ENCODE measurements around the gene CTNNA1.

The CTNNA1 gene

DNA sequence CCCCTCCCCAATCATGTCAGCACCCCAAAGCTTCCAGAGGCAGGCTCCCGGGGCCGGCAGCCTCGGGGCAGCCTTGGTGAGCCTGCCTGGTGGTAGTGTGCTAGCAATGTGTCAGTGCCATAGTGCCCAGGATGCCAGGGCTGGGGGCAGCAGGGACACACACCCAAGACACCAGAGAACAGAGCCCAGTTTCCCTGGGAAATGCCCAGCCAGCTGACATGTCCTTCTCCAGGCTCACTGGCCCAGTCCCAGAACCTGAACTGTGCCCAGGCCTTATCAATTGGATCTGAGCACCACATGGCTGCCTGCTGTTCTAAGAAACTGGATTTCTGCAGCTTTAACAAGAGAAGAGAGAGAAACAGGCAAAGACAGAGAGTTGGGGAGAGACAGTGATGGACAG, 196.8 kb downstream of the CTNNA1 start:
- H3K9me3 ChIP-seq (ENCODE audit: control insufficient read depth in 2 of 2, low read length in 2 of 2), result no peaks in the 10 kb centered on the region

DNA sequence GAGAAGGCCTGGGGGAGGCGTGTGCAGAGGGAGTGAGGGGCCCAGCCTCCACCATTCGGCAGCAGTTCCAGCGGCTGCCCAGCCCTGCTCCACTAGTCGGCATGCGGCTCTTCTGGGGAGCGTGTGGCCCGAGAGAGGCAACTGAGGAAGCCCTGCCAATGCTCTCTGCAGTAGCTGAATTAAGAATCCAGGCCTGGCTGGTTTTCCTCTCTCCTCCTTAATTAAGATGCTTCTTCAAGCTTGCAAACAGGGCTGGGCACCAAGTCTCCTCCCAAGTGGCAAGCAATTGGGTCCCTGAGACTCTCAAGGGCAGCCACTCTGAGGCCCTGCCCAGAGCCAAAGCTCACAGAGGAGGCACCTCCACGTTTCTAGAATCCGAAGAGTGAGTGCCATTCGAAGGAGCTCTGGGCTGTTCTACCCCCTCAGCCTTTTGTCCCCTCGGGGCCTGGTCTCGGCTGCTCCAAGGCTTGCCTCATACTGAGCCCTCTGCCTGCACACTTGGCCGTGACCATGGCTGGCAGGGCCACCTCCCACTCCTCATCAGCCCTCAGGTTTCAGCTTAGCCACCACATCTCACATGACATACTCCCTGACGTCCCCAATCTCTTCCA, 197.3 kb downstream of the CTNNA1 start:
- Histone ChIP-seq H3K4me1 (ENCODE audit: control insufficient read depth, insufficient read depth, low read length) (peaks cover 53% of the 10 kb centered on the region), H3K9ac (ENCODE audit: low read length in 2 of 2) (no peak overlapping the region), H3K36me3 (ENCODE audit: control insufficient read depth in 2 of 2, insufficient read depth in 2 of 2, low read length in 2 of 2) (peaks cover 10 to 16% of the 10 kb centered on the region in 2 donors), H3K4me3 (ENCODE audit: low read length in 2 of 2) (no peak overlapping the region), H3K27me3 (ENCODE audit: control insufficient read depth in 1 of 2, insufficient read depth in 2 of 2, low read length in 2 of 2) (no peaks in the 10 kb centered on the region), H3K27ac (ENCODE audit: low read length) (no peak overlapping the region), H3K9me3 (ENCODE audit: control insufficient read depth in 2 of 2, low read length in 2 of 2) (no peaks in the 10 kb centered on the region)

More for the DNA sequence above, 196.8 kb downstream of the CTNNA1 start:
- Histone ChIP-seq H3K27ac (ENCODE audit: low read length) (no peak overlapping the region), H3K4me3 (ENCODE audit: low read length in 2 of 2) (no peak overlapping the region), H3K27me3 (ENCODE audit: control insufficient read depth in 1 of 2, insufficient read depth in 2 of 2, low read length in 2 of 2) (no peaks in the 10 kb centered on the region), H3K4me1 (ENCODE audit: control insufficient read depth, insufficient read depth, low read length) (peaks cover 48% of the 10 kb centered on the region), H3K9ac (ENCODE audit: low read length in 2 of 2) (no peak overlapping the region), H3K36me3 (ENCODE audit: control insufficient read depth in 2 of 2, insufficient read depth in 2 of 2, low read length in 2 of 2) (peaks cover 10 to 16% of the 10 kb centered on the region in 2 donors)

DNA sequence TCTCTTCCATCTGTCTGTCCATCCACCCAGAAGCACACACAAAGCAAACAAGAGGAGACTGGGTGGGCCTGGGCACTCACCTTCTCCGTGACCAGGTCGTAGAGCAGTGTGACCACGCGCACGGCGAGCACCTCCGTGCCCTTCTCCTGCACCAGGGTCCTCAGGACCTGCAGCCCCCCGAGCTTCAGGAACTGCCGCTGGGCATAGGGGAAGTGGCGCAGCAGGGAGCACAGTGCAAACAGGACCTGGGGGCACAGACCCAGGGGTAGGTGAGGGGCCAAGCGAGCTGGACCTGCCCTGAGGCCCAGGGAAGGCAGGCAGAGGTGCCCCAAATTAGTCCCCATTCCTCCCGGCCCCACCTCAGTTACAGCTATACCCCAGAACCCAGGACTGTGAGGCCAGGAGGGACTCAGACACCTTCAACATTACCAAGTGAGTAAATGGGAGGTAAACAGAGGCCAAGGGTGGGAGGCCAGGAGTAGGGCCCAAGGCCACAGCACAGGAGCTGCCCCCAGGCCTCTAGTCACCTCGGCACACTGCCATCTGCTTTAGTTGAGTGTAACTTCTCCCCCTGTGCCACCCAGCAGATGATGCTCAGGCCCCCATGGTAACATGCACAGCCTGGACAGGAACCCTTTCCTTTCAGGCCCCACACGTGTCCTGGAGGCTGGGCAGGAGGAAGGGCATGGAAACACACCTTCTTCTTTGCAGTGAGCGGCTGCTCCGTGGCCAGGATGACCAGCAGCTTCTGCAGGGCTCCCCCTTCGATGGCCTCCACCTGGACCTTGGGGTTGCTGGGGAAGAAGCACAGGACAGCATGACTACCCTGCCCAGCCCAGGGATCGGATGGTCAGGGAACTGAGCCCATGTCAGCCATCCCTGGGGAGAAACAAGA, 198.1 kb downstream of the CTNNA1 start:
- Histone ChIP-seq H3K9me3 (ENCODE audit: control insufficient read depth in 2 of 2, low read length in 2 of 2) (no peaks in the 10 kb centered on the region), H3K9ac (ENCODE audit: low read length in 2 of 2) (no peak overlapping the region), H3K36me3 (ENCODE audit: control insufficient read depth in 2 of 2, insufficient read depth in 2 of 2, low read length in 2 of 2) (peaks cover 10 to 14% of the 10 kb centered on the region in 2 donors), H3K4me1 (ENCODE audit: control insufficient read depth, insufficient read depth, low read length) (peaks cover 55% of the 10 kb centered on the region), H3K4me3 (ENCODE audit: low read length in 2 of 2) (no peak overlapping the region), H3K27ac (ENCODE audit: low read length) (no peak overlapping the region), H3K27me3 (ENCODE audit: control insufficient read depth in 1 of 2, insufficient read depth in 2 of 2, low read length in 2 of 2) (no peaks in the 10 kb centered on the region)

DNA sequence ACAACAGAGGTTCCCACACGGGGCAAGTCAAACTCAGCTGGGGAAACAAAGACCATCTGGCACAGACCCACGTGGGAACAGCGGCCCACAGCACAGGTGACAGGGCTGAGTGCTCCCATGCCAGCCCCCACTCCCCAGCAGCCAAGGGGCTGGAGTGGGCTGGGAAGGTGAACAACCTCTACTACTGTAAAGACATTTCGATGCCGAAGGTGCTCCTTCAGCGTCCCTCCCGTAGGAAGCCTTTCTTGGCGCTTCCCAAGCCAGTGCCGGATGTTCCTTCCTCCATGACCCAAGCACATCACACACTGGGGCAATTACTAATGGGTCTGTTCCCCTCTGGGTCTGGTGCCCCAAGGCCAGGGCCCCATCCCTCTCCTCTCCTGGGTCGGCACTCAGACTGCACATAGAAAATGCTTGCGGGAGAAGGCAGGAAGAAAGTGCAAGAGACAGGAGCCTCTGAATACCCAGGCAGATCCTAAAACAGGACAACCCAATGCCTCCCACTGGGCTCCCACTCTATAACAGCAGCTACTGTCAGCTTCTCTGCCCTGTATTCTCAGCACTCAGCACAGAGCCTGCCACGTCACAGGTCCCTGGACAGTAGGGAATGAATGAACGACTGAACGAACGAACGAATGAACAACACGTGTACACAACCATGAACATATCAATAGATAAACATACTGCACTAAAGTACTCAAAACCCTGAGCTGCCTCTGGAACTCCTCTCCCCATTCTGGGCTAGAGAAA, 198.9 kb downstream of the CTNNA1 start:
- Histone ChIP-seq H3K9me3 (ENCODE audit: control insufficient read depth in 2 of 2, low read length in 2 of 2) (no peaks in the 10 kb centered on the region), H3K27ac (ENCODE audit: low read length) (peak overlapping the region; percentile 70), H3K36me3 (ENCODE audit: control insufficient read depth in 2 of 2, insufficient read depth in 2 of 2, low read length in 2 of 2) (peaks cover 2 to 7% of the 10 kb centered on the region in 2 donors), H3K4me3 (ENCODE audit: low read length in 2 of 2) (no peak overlapping the region), H3K27me3 (ENCODE audit: control insufficient read depth in 1 of 2, insufficient read depth in 2 of 2, low read length in 2 of 2) (no peaks in the 10 kb centered on the region), H3K4me1 (ENCODE audit: control insufficient read depth, insufficient read depth, low read length) (peaks cover 55% of the 10 kb centered on the region), H3K9ac (ENCODE audit: low read length in 2 of 2) (no peak overlapping the region)

DNA sequence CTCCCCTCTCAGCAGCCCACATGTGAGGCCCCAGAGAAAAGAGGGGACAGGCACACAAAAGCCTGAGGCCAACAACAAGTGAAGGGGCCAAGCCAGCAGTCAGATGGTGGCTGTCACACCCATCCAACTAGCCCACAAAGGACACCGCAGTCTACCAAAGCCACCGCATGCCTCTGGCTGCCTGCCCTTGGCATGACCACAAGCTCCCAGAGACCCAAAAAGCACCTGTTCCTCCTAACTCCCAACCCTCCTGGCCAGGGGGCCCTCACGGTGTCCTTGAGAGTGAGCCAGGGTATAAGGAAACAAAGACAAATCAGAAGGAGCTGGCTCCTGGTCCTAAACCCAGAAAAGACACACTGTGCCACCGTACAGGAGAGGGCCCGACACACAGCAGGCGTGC, 199.7 kb downstream of the CTNNA1 start:
- Histone ChIP-seq H3K36me3 (ENCODE audit: control insufficient read depth in 2 of 2, insufficient read depth in 2 of 2, low read length in 2 of 2) (no peaks in the 10 kb centered on the region), H3K27me3 (ENCODE audit: control insufficient read depth in 1 of 2, insufficient read depth in 2 of 2, low read length in 2 of 2) (no peaks in the 10 kb centered on the region), H3K4me3 (ENCODE audit: low read length in 2 of 2) (peak overlapping the region; percentile 31 to 54), H3K4me1 (ENCODE audit: control insufficient read depth, insufficient read depth, low read length) (peaks cover 55% of the 10 kb centered on the region), H3K9ac (ENCODE audit: low read length in 2 of 2) (peak overlapping the region; percentile 40 to 60), H3K27ac (ENCODE audit: low read length) (peak overlapping the region; percentile 70), H3K9me3 (ENCODE audit: control insufficient read depth in 2 of 2, low read length in 2 of 2) (no peaks in the 10 kb centered on the region)

DNA sequence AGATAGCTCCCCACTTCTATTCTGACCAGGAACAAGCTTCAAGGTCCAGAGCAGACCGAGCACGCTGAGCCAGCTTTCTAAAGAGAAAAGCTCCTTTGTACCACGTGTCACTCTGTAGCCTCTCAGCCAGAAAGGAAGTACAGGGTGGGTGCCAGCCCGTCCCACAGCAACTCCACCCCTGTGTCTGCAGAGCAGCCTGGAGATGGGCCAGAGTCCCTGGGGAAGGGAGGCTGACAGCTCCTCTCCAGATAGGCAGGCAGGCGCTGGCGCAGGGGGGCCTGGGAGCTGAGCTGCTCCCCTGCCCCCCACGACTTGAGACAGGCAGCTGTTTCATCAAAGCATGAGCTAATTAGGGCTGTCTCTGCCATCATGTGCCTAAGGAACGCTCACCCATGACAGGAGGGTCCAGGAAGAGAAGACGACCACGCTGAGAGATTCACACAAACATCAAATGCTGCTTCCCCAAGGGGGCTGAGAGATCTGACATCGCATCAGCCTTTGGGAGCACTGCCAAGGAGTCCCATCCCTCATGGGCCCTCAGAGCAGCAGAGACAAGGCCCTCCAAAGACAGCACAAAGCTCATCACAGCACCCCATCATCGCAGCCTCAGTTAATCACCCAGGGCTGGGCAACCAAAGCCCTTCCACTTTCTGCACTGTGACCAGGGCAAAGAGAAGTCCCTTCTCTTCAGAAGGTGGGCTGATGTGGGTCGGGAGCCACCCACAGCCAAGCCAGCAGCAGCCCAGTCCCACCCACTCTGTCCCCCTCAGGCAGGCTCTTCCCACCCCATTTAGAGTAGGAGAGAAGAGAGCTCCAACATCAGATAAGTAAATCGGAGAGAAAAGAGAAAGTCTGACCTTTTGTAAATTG, 200.4 kb downstream of the CTNNA1 start:
- Histone ChIP-seq H3K36me3 (ENCODE audit: control insufficient read depth in 2 of 2, insufficient read depth in 2 of 2, low read length in 2 of 2) (no peaks in the 10 kb centered on the region), H3K9me3 (ENCODE audit: control insufficient read depth in 2 of 2, low read length in 2 of 2) (no peaks in the 10 kb centered on the region), H3K9ac (ENCODE audit: low read length in 2 of 2) (peak overlapping the region; percentile 40 to 60), H3K4me3 (ENCODE audit: low read length in 2 of 2) (peak overlapping the region; percentile 31 to 54), H3K27me3 (ENCODE audit: control insufficient read depth in 1 of 2, insufficient read depth in 2 of 2, low read length in 2 of 2) (no peaks in the 10 kb centered on the region), H3K4me1 (ENCODE audit: control insufficient read depth, insufficient read depth, low read length) (peaks cover 54% of the 10 kb centered on the region), H3K27ac (ENCODE audit: low read length) (peak overlapping the region; percentile 70)

DNA sequence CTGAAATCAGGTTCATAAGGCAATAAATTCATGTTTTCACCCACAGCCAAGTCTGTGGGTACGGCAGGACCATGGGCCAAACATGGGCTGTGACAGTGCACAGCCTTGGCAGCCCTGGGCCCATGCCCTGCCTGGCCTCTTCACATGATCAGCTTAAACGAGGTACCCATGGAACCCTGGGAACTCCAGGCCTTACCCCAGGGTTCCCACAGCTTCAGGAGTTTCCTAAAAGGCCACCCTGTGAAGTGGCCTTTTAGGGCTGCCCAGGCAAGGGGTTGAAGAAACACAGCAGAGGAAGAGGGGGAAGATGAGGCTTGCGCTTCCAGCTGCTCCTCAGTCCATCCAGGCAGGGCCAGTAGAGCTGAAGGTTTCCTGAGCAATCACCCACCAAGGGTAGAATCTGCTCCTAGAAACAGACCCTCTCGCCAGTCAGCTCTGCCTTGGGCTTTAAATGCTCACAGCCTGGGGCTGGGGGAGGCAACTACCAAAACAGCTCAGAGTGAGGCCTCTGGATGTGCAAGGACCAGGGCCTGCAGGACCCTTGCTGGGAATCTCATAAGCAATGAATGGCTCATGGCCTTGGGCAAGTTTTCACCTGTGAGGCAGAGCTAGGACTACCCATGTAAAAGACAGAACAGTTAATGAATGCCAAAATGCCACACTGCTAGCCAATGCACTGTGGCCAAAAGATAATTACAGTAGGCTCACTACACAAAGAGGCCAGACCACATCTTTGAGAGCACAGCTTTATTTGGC, 201.2 kb downstream of the CTNNA1 start:
- Histone ChIP-seq H3K9me3 (ENCODE audit: control insufficient read depth in 2 of 2, low read length in 2 of 2) (no peaks in the 10 kb centered on the region), H3K4me1 (ENCODE audit: control insufficient read depth, insufficient read depth, low read length) (peaks cover 49% of the 10 kb centered on the region), H3K27ac (ENCODE audit: low read length) (peak overlapping the region; percentile 70), H3K9ac (ENCODE audit: low read length in 2 of 2) (no peak overlapping the region), H3K4me3 (ENCODE audit: low read length in 2 of 2) (no peak overlapping the region), H3K27me3 (ENCODE audit: control insufficient read depth in 1 of 2, insufficient read depth in 2 of 2, low read length in 2 of 2) (no peaks in the 10 kb centered on the region), H3K36me3 (ENCODE audit: control insufficient read depth in 2 of 2, insufficient read depth in 2 of 2, low read length in 2 of 2) (no peaks in the 10 kb centered on the region)

DNA sequence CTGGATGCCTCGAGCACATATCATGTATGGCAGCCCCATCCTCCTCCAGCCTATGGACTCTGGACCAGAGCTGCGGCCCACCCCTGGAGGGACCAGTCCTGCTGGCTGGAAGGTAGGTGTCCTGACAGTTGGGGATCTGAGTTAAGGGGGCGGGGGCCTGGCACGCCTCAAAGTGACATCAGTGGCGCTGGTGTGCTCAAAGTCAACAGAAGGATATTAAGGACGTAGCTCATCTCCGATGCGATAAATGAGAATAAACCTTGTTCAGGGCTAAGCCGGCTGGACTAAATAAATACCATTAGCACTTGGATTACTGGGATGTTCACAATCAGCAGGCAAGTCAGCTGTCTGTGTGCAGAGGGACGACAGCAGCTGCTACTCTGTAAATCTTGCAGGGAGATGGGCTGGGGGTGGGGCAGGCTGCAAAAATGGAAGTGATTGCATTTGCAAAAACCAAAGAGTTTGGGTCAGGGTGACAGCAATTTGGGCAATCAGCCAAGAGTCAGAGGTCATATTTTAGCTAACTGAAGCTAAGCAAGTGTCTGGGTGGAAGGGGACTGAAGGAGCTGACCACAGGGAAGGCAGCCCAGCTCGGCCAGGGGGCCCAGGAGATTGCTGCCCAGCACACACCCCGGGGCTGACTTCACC, 201.9 kb downstream of the CTNNA1 start:
- H3K27me3 ChIP-seq (ENCODE audit: control insufficient read depth in 1 of 2, insufficient read depth in 2 of 2, low read length in 2 of 2), result no peaks in the 10 kb centered on the region
- H3K36me3 ChIP-seq (ENCODE audit: control insufficient read depth in 2 of 2, insufficient read depth in 2 of 2, low read length in 2 of 2), result no peaks in the 10 kb centered on the region
- no peak overlapping the region for H3K4me3 ChIP-seq (ENCODE audit: low read length in 2 of 2)
- no peaks in the 10 kb centered on the region for H3K9me3 ChIP-seq (ENCODE audit: control insufficient read depth in 2 of 2, low read length in 2 of 2)
- no peak overlapping the region for H3K9ac ChIP-seq (ENCODE audit: low read length in 2 of 2)
- peak overlapping the region; percentile 70 for H3K27ac ChIP-seq (ENCODE audit: low read length)
- H3K4me1 ChIP-seq (ENCODE audit: control insufficient read depth, insufficient read depth, low read length), result peaks cover 47% of the 10 kb centered on the region

DNA sequence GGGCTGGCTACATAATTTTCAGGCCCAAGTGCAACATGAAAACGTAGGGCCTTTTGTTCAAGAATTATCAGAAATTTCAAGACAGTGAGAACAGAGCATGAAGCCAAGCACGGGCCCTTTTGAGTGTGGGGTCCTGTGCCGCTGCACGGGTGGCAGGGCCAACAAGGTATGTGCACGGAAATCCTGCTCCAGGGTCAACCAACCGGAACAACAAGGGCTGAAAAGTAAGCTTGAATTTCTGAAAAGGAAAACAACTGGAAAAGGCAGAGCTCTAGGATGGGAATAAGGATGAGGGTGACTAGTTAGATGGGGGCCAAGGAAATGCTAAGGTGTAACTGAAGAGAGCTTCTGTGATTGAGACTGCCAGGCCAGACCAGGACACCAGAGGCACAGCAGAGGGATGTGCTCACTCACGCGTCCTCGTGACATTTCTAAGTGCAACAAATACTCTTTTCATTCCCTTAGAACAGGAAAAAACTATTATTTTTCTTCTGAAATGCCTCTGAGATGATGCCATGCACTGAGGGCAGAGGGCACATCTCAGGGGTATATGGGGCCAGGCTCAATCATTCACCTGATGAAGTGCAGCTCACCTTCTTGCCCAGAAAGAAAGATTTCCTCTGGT, 202.6 kb downstream of the CTNNA1 start:
- H3K9ac ChIP-seq (ENCODE audit: low read length in 2 of 2), result no peak overlapping the region
- H3K27me3 ChIP-seq (ENCODE audit: control insufficient read depth in 1 of 2, insufficient read depth in 2 of 2, low read length in 2 of 2), result no peaks in the 10 kb centered on the region
- H3K4me1 ChIP-seq (ENCODE audit: control insufficient read depth, insufficient read depth, low read length), result peaks cover 47% of the 10 kb centered on the region
- H3K27ac ChIP-seq (ENCODE audit: low read length), result peak overlapping the region; percentile 70
- H3K9me3 ChIP-seq (ENCODE audit: control insufficient read depth in 2 of 2, low read length in 2 of 2), result no peaks in the 10 kb centered on the region
- no peaks in the 10 kb centered on the region for H3K36me3 ChIP-seq (ENCODE audit: control insufficient read depth in 2 of 2, insufficient read depth in 2 of 2, low read length in 2 of 2)
- no peak overlapping the region for H3K4me3 ChIP-seq (ENCODE audit: low read length in 2 of 2)

Measured in stomach smooth muscle (tissue), 2 donors.